Stimulated activated CD8-positive, alpha-beta memory T cell treated with anti-CD3 and anti-CD28 coated beads, Interleukin-15, amount 100 ng/mL, for 48 hours (primary cell): ENCODE measurements around the gene CDK6.

Experiments
- DNase-seq, 2 donors: peaks; one replicate each; pipeline ENCODE4 v3.0.0-alpha.2; 2020; ENCODE audit warnings: low read depth in 2 of 2

CDK6 gene

GRCh38 chr7:92737706-92738105, 98.7 kb downstream of the CDK6 start:
- DNase-seq = no peak

- DNase-seq = no peak
Observed at GRCh38 chr7:92736870-92737269, 99.5 kb downstream of the CDK6 start.

- DNase-seq = no peak
Observed at GRCh38 chr7:92735707-92736106, 100.7 kb downstream of the CDK6 start.

- no peak for DNase-seq
Observed at GRCh38 chr7:92732316-92733036, 103.9 kb downstream of the CDK6 start.

- peak; percentile 15 to 60 for DNase-seq
Observed at GRCh38 chr7:92731335-92732063, 104.9 kb downstream of the CDK6 start.

GRCh38 chr7:92730808-92731207, 105.6 kb downstream of the CDK6 start:
- DNase-seq = no peak

- no peak for DNase-seq
Observed at GRCh38 chr7:92729751-92730150, 106.6 kb downstream of the CDK6 start.

GRCh38 chr7:92729172-92729571, 107.2 kb downstream of the CDK6 start:
- no peak for DNase-seq

- DNase-seq = no peak
Observed at GRCh38 chr7:92727755-92728154, 108.6 kb downstream of the CDK6 start.

GRCh38 chr7:92725161-92725925, 111.0 kb downstream of the CDK6 start:
- DNase-seq = no peak

- DNase-seq = no peak
Observed at GRCh38 chr7:92723943-92724342, 112.4 kb downstream of the CDK6 start.

- DNase-seq = no peak
Observed at GRCh38 chr7:92723205-92723604, 113.2 kb downstream of the CDK6 start.

GRCh38 chr7:92722541-92722940, 113.8 kb downstream of the CDK6 start:
- DNase-seq = no peak

- DNase-seq = no peak
Observed at GRCh38 chr7:92720604-92721350, 115.6 kb downstream of the CDK6 start.

- peak; percentile 41 to 60 for DNase-seq
Observed at GRCh38 chr7:92717993-92718716, 118.2 kb downstream of the CDK6 start.

- no peak for DNase-seq
Observed at GRCh38 chr7:92717623-92717992, 118.8 kb downstream of the CDK6 start.

- no peak for DNase-seq
Observed at GRCh38 chr7:92716825-92717580, 119.4 kb downstream of the CDK6 start.

- DNase-seq = no peak
Observed at GRCh38 chr7:92715963-92716362, 120.4 kb downstream of the CDK6 start.

GRCh38 chr7:92714767-92715166, 121.6 kb downstream of the CDK6 start:
- no peak for DNase-seq

GRCh38 chr7:92714280-92714679, 122.1 kb downstream of the CDK6 start:
- no peak for DNase-seq

GRCh38 chr7:92709912-92710311, 126.5 kb downstream of the CDK6 start:
- DNase-seq = no peak
